H1 (cell line): ENCODE measurements around the gene JAKMIP1. TPM values are rescaled to one million over a fixed set of nuclear protein-coding genes. Genes with fewer than 3 reads are reported as not detected.

Experiments used
- CTCF ChIA-PET: fragments of 300-600 bp; sonication (Branson Sonifier 250); formaldehyde crosslinking; loops from one replicate; lab custom pipeline; 2021; ENCODE audit not compliant: partially characterized antibody; lab: Charles Lee
- POLR2A ChIA-PET: fragments of 300-600 bp; sonication (Branson Sonifier 250); formaldehyde crosslinking; loops from one replicate; lab custom pipeline; 2021; ENCODE audit warnings: inconsistent platforms; ENCODE audit not compliant: partially characterized antibody; lab: Charles Lee
- DNase-seq, 2 experiments: peaks; one replicate each; pipeline versions ENCODE4 v3.0.0 to v3.0.0-alpha.2; 2010 to 2022; ENCODE audit warnings: low spot score in 2 of 2, low read depth in 1 of 2, mixed read lengths in 1 of 2
- FAIRE-seq: peaks from 2 replicates; lab custom pipeline; 2011; peaks lifted over from hg19 to GRCh38; lab: Jason Lieb, UNC
- H2AFZ ChIP-seq: 2 replicates; pipeline ENCODE4 v1.8.1; 2012; ENCODE audit warnings: low read length, inconsistent platforms
- H2AK5ac ChIP-seq: 2 replicates; pipeline ENCODE4 v1.6.1; 2013; ENCODE audit warnings: low read depth, low read length
- H2BK120ac ChIP-seq: replicated peaks from 2 replicates; pipeline ENCODE3; 2013; ENCODE audit warnings: low read depth, low read length, inconsistent platforms
- H2BK12ac ChIP-seq: 2 replicates; pipeline ENCODE4 v1.6.1; 2013; ENCODE audit warnings: low read depth, low read length
- H2BK15ac ChIP-seq: 2 replicates; pipeline ENCODE4 v1.6.1; 2013; ENCODE audit warnings: low read length
- H2BK20ac ChIP-seq: 2 replicates; pipeline ENCODE4 v1.6.1; 2013; ENCODE audit warnings: low read length
- H2BK5ac ChIP-seq: 2 replicates; pipeline ENCODE4 v1.6.1; 2013; ENCODE audit warnings: low read depth, low read length
- H3K14ac ChIP-seq: 2 replicates; pipeline ENCODE4 v1.6.1; 2013; ENCODE audit warnings: inconsistent platforms; ENCODE audit not compliant: insufficient read length
- H3K18ac ChIP-seq: 2 replicates; pipeline ENCODE4 v1.6.1; 2013; ENCODE audit warnings: low read length; ENCODE audit errors: extremely low read depth
- H3K23ac ChIP-seq: 2 replicates; pipeline ENCODE4 v1.6.1; 2013; ENCODE audit warnings: inconsistent platforms; ENCODE audit not compliant: insufficient read length
- H3K23me2 ChIP-seq: 2 replicates; pipeline ENCODE4 v1.6.1; 2013; ENCODE audit warnings: low read depth, low read length
- H3K27ac ChIP-seq: 2 replicates; pipeline ENCODE4 v1.6.1; 2011; ENCODE audit warnings: low read depth, low read length, inconsistent platforms
- H3K27me3 ChIP-seq, 4 experiments: replicated peaks in 1 of 4; 1 replicate in 1 of 4; 2 replicates in 3 of 4; pipeline versions ENCODE4 v1.6.1 to v1.8.1; 2011 to 2013; ENCODE audit warnings: low read length in 3 of 4, mild to moderate bottlenecking in 3 of 4, inconsistent platforms in 2 of 4, mixed read lengths in 2 of 4, moderate library complexity in 1 of 4; ENCODE audit not compliant: control insufficient read depth in 3 of 4, insufficient read depth in 3 of 4; ENCODE audit errors: extremely low read depth in 1 of 4
- H3K36me3 ChIP-seq, 4 experiments: 2 replicates each; pipeline versions ENCODE4 v1.6.1 to v1.8.1; 2011 to 2013; ENCODE audit warnings: mild to moderate bottlenecking in 4 of 4, low read length in 3 of 4, moderate library complexity in 2 of 4, control low read depth in 1 of 4, inconsistent platforms in 1 of 4; ENCODE audit not compliant: insufficient read depth in 4 of 4, control insufficient read depth in 2 of 4
- H3K4ac ChIP-seq: replicated peaks from 2 replicates; pipeline ENCODE3; 2013; ENCODE audit warnings: low read length, low read depth, mixed read lengths, inconsistent platforms; ENCODE audit not compliant: insufficient read length
- H3K4me1 ChIP-seq, 4 experiments: replicated peaks in 1 of 4; 1 replicate in 1 of 4; 2 replicates in 3 of 4; pipeline versions ENCODE4 v1.6.1 to v1.8.1; 2011 to 2013; ENCODE audit warnings: low read length in 3 of 4, inconsistent platforms in 2 of 4, mixed read lengths in 1 of 4; ENCODE audit not compliant: insufficient read depth in 4 of 4, control insufficient read depth in 3 of 4
- H3K4me2 ChIP-seq, 2 experiments: 2 replicates each; pipeline versions ENCODE4 v1.6.1 to v1.8.1; 2011 to 2013; ENCODE audit warnings: low read depth in 2 of 2, low read length in 2 of 2, control low read depth in 1 of 2, inconsistent platforms in 1 of 2, mild to moderate bottlenecking in 1 of 2; ENCODE audit not compliant: insufficient read depth in 1 of 2
- H3K4me3 ChIP-seq, 4 experiments: fragments of 200-600, 300-600 bp in 1 of 4; sonication (generic), shearing (Covaris generic), sonication (Bioruptor Twin) in 1 of 4; 2 replicates each; pipeline versions ENCODE4 v1.5.1 to v1.8.1; 2011 to 2016; ENCODE audit warnings: low read length in 4 of 4, low read depth in 3 of 4, control low read depth in 2 of 4, inconsistent platforms in 2 of 4, mild to moderate bottlenecking in 2 of 4, mixed read lengths in 1 of 4, moderate library complexity in 1 of 4; ENCODE audit not compliant: insufficient read depth in 2 of 4; ENCODE audit errors: extremely low read depth in 1 of 4
- H3K56ac ChIP-seq: replicated peaks from 2 replicates; pipeline ENCODE3; 2013; ENCODE audit warnings: low read depth, mild to moderate bottlenecking, mixed read lengths, low read length, inconsistent platforms; ENCODE audit not compliant: insufficient read length
- H3K79me1 ChIP-seq: 2 replicates; pipeline ENCODE4 v1.6.1; 2013; ENCODE audit warnings: low read depth, low read length, control low read depth
- H3K79me2 ChIP-seq, 2 experiments: 2 replicates each; pipeline versions ENCODE4 v1.6.1 to v1.8.1; 2012 to 2013; ENCODE audit warnings: low read length in 2 of 2, mild to moderate bottlenecking in 2 of 2, inconsistent platforms in 1 of 2; ENCODE audit not compliant: insufficient read depth in 2 of 2, control insufficient read depth in 1 of 2
- H3K9ac ChIP-seq, 4 experiments: replicated peaks in 1 of 4; 1 replicate in 1 of 4; 2 replicates in 3 of 4; pipeline versions ENCODE4 v1.6.1 to v1.8.1; 2011 to 2013; ENCODE audit warnings: low read depth in 3 of 4, low read length in 3 of 4, control low read depth in 2 of 4, mild to moderate bottlenecking in 2 of 4, moderate library complexity in 2 of 4, inconsistent platforms in 1 of 4; ENCODE audit errors: extremely low read depth in 1 of 4
- H3K9me3 ChIP-seq, 2 experiments: 2 replicates each; pipeline versions ENCODE4 v1.6.1 to v1.8.1; 2012 to 2013; ENCODE audit warnings: mild to moderate bottlenecking in 2 of 2, moderate library complexity in 2 of 2, control low read depth in 1 of 2, inconsistent platforms in 1 of 2, low read depth in 1 of 2, low read length in 1 of 2, mixed read lengths in 1 of 2; ENCODE audit not compliant: insufficient read depth in 2 of 2
- H4K20me1 ChIP-seq, 2 experiments: replicated peaks in 1 of 2; 2 replicates each; pipeline versions ENCODE3 to v1.8.1; 2011 to 2013; ENCODE audit warnings: inconsistent platforms in 2 of 2, low read length in 2 of 2, mild to moderate bottlenecking in 1 of 2; ENCODE audit not compliant: insufficient read depth in 2 of 2, control insufficient read depth in 1 of 2
- H4K5ac ChIP-seq: 2 replicates; pipeline ENCODE4 v1.6.1; 2013; ENCODE audit warnings: low read length, low read depth, mixed read lengths, inconsistent platforms; ENCODE audit not compliant: insufficient read length
- H4K8ac ChIP-seq: 2 replicates; pipeline ENCODE4 v1.8.0; 2013; ENCODE audit warnings: mild to moderate bottlenecking, moderate library complexity, low read length, inconsistent platforms; ENCODE audit not compliant: insufficient read depth; ENCODE audit errors: extremely low read depth
- H4K91ac ChIP-seq: replicated peaks from 2 replicates; pipeline ENCODE3; 2013; ENCODE audit warnings: low read length, mixed read lengths, inconsistent platforms; ENCODE audit not compliant: insufficient read length
- BACH1 ChIP-seq: IDR thresholded peaks from 2 replicates; pipeline ENCODE4 v1.6.1; 2012; ENCODE audit warnings: low read length, improper control_type of control experiment
- BCL11A ChIP-seq, 2 experiments: IDR thresholded peaks; one replicate each; pipeline ENCODE4 v1.6.1; 2011; ENCODE audit warnings: low read depth in 2 of 2, low read length in 2 of 2, mild to moderate bottlenecking in 2 of 2
- JUND ChIP-seq: IDR thresholded peaks from 2 replicates; pipeline ENCODE4 v1.6.1; 2011; ENCODE audit warnings: mild to moderate bottlenecking, improper control_type of control experiment, low read length
- USF2 ChIP-seq: IDR thresholded peaks from 2 replicates; pipeline ENCODE4 v1.6.1; 2011; ENCODE audit warnings: low read length, improper control_type of control experiment
- WGBS, 2 experiments: shearing (Covaris generic) in 1 of 2; methylation state at CpG; one replicate each; pipeline versions ENCODE4 v1.1.6 to v1.1.7; 2013 to 2015; ENCODE audit warnings: low lambda C conversion rate in 2 of 2, mixed read lengths in 2 of 2, inconsistent platforms in 1 of 2, low coverage in 1 of 2, missing lambda C conversion rate in 1 of 2; ENCODE audit not compliant: insufficient replicate concordance in 2 of 2, insufficient coverage in 1 of 2, insufficient read length in 1 of 2; ENCODE audit errors: extremely low coverage in 1 of 2, missing lambda C conversion rate in 1 of 2; 5-methylcytosine and 5-hydroxymethylcytosine counted together
- polyA plus RNA-seq, 7 experiments: library from polyadenylated mRNA; depleted of rRNA in 3 of 7; stranded (reverse) in 5 of 7; unstranded in 2 of 7; fragments of >200 nt in 5 of 7; fragments of 200-250 nt in 2 of 7; gene quantifications; 1 replicate in 5 of 7; 2 replicates in 1 of 7; 4 replicates in 1 of 7; pipeline versions ENCODE4 v1.2.1 to v1.2.3, GENCODE V29; 2011 to 2013; ENCODE audit warnings: missing spikeins in 2 of 7, mixed read lengths in 2 of 7
- total RNA-seq: library from RNA; stranded (reverse); fragmentation: NEBNext Ultra II Directional; extraction: Animal tissue kit (Norgen Biotek cat#: 25700); gene quantifications from 2 replicates; pipeline ENCODE4 v1.2.1, GENCODE V29; 2021

JAKMIP1 gene
- total and polyA plus RNA-seq, 2 of the 8 experiments (the other 6 are each of a cell fraction or from before 2014, with no cell fraction given): 2.5 to 4.4 TPM

GRCh38 chr4:6071959-6072720 is 128.2 kb downstream of the JAKMIP1 start:
- Histone ChIP-seq H3K18ac (peak overlapping the region; percentile 34; the same call in 1 of the 2 replicates), H4K5ac (peak overlapping the region; percentile 38)
- WGBS, 2 experiments: 63% methylated on average over 8 of the region's 8 CpGs; no CpG with 5 or more reads in 1 of the 2 experiments

More at GRCh38 chr4:6071959-6072720, 128.2 kb downstream of the JAKMIP1 start:
- DNase-seq: no peak
- Histone ChIP-seq H4K8ac (no peak overlapping the region), H3K4ac (no peak overlapping the region), H3K4me2 (no peak overlapping the region), H3K27ac (no peak overlapping the region), H3K27me3 (no peaks in the 10 kb centered on the region), H2AFZ (no peak overlapping the region), H3K4me1 (peaks cover 5 to 11% (median 7%) of the 10 kb centered on the region in 4 experiments), H3K9ac (no peak overlapping the region), H3K9me3 (no peaks in the 10 kb centered on the region), H2BK15ac (peak overlapping the region; percentile 8; the same call in 1 of the 2 replicates), H2AK5ac (no peak overlapping the region), H2BK20ac (0 out of 2 replicates have a peak overlapping the region, but pooled peaks have one; percentile 69), H3K23ac (no peak overlapping the region), H2BK12ac (no peak overlapping the region), H2BK5ac (peak overlapping the region; percentile 17; the same call in 1 of the 2 replicates), H3K23me2 (no peaks in the 10 kb centered on the region), H3K14ac (no peak overlapping the region), H2BK120ac (no peak overlapping the region), H3K56ac (no peak overlapping the region), H3K79me1 (no peaks in the 10 kb centered on the region), H4K20me1 (no peaks in the 10 kb centered on the region), H3K79me2 (no peaks in the 10 kb centered on the region), H3K4me3 (no peak overlapping the region), H3K36me3 (no peaks in the 10 kb centered on the region), H4K91ac (no peak overlapping the region)
- FAIRE-seq: no peak
- 0 out of 2 replicates have a peak, but pooled peaks have one; percentile 12 for TF ChIP-seq USF2
- peak; percentile 39 for TF ChIP-seq BACH1
- TF ChIP-seq JUND: no peak
- no peak for TF ChIP-seq BCL11A (IDR thresholded peaks at IDR 0.05; ENCODE audit: low read depth in 2 of 2, low read length in 2 of 2)
- ChIA-PET CTCF (interaction anchor here (0.6 to 5.1 kb wide), 23 partner anchors 8 to 256 kb away, joined by 3 to 42 read pairs (median 3); partner anchors contain the start of gene C4orf50), POLR2A (interaction anchor here (1.2 kb wide), 1 partner anchor 17 kb away, joined by 4 read pairs; no protein-coding TSS in a partner anchor)
